NCI-H524 (cell line): ENCODE results near the gene BACE1-AS.
"Not testable (repeated sequence)": the region's sequence is repeated elsewhere in the genome, so short reads cannot be mapped to it uniquely, and the experiment has no call there.

Source experiments
- DNase-seq, 2 experiments: peaks; one replicate each; lab custom pipeline; 2025; lab: John Stamatoyannopoulos, UW

The BACE1-AS gene

DNA sequence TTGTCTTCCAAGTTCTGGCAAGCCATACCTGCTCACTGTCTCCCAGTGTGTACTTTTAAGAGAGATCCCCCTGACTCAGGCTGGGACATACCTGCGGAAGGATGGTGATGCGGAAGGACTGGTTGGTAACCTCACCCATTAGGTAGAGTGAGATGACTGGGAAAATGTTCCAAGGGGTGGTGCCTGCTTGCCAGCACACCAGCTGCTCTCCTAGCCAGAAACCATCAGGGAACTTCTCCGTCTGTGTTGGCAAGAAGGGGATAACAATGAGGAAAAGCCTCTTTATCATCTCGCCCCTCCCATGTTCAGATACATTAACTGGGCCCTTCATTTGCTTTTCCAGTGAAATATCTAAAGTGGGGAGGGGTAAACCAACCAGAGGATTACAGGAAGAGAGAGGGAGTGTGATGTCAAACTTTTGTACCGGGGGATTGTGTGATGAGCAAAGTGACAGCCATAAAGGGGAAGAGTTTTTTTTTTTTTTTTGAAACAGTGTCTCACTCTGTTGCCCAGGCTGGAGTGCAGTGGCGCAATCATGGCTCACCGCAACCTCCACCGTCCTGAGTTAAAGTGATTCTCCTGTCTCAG is at the start of gene BACE1-AS:
Gene BACE1-AS, plus strand, starts transcription at position 538 of the 588 bp plus-strand sequence.
- no peak for DNase-seq

DNA sequence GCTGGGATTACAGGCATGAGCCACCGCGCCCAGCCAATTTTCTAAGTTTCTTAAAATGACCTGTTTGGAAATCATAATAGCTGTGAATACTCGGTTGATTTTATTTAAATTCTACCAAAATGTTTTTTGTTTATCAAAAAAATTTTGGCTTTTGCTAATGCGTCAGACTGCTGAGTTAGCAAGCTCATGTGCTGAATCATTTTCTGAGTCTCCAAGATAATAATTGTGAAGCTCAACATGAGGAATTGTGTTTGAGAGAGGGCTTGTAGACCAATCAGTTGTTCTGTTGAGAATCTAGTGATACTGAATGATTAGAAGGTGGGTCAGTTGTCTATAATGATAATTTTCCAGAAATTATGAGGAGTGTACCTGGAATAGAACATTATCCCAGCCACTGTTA is 42.8 kb upstream of the BACE1-AS start:
- DNase-seq, result no peak

DNA sequence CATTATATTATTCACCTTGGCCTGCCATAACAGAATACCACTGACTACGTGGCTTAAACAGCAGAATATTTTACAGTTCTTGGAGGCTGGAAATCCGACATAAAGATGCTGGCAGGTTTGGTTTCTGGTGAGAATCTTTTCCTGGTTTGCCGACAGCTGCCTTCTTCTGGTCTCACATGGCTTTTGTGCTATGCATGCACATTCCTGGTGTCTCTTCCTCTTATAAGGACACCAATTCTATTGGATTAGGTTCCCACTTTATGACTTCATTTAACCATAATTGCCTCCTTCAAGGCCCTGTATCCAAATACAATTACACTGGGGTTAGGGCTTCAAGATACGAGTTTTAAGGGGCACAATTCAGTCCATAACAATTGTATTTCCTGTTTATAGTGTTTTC is 41.6 kb upstream of the BACE1-AS start:
- DNase-seq, result no peak

DNA sequence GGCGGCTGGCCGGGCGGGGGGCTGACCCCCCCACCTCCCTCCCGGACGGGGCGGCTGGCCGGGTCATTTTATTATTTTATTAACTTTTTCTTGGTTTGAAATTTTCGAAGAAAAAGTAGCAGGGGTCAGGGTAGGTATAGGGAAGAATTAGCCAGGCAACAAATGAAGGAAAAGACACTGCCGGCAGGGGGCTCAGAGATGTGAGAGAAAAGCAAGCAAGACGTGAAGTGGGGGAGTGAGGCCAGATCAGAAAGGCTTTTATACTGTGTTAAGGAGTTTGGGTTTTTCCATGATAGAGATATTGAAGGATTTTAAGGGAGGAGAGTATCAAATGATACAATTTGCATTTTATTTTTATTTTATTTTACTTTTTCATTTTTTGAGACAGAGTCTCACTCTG is 39.6 kb upstream of the BACE1-AS start:
- no peak for DNase-seq

DNA sequence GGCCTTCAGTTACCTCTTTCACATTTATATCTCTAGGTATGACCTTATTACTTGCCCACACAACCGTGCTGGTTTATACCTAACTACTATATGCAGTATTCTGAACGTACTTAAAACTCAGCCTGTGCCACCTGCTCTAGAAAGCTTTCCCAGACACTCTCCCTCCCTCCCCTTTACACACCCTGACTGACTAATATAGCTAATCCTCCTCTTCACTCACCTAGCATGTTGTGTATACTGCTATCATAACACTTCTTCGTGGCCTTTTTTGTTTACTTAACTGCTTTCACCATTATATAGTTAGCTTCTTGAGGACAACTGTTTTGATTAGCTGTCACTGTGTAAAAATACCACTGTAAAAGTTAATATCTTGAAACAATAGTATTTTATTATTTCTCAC is 35.2 kb upstream of the BACE1-AS start:
- DNase-seq, result peak; percentile 12 to 36

DNA sequence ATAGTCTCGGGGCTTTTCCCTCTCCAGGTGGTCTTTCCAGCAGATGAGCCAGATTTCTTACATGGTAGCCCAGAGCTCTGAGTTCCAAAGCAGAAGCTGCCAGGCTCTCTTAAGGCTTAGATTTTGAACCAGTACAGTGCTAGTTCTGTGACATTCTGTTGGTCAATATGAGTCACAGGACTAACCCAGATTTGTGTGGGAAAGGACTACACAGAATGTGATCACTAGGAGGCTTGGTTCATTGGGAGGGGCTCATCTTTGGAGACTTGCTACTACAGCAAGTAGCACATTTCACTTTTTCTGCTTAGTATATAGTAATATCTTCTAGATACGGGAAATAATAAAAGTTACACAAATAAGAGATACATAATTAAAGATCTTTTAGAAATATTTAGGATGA is 34.6 kb upstream of the BACE1-AS start:
- no peak for DNase-seq

DNA sequence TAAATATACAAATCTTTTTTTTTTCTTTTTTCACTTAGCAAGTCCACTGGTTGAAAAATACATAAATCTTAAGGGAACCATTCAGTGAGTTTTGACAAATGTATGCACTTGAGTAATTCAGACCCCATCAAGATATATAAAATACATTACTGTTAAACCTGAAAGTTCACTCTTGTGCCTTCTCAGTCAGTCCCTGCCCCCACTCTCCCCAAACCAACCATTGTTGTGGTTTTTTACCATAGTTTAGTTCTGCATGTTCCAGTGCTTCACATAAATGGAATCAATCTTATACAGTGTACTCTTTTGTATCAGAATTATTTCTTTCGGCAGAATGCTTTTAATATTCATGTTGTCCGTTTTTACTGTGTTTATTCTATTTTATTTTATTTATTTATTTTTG is 32.6 kb upstream of the BACE1-AS start:
- DNase-seq, result no peak

DNA sequence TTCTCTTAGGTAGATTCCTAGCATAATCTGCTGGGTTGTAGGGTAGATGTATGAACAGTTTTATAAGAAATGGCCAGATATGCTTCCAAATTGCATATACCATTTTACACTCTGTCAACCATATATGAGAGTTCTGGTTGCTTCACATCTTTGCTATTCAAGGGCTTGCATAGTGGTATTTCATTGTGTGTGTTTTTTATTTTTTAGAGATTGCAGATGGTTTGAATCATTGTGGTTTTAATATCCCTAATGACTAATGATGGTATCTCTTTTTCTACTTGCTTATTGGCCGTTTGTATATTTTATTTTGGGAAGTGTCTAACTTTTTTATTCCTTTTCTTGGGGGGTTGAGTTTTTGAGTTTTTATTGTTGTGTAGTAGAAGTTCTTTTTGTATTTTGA is 31.7 kb upstream of the BACE1-AS start:
- no peak for DNase-seq

DNA sequence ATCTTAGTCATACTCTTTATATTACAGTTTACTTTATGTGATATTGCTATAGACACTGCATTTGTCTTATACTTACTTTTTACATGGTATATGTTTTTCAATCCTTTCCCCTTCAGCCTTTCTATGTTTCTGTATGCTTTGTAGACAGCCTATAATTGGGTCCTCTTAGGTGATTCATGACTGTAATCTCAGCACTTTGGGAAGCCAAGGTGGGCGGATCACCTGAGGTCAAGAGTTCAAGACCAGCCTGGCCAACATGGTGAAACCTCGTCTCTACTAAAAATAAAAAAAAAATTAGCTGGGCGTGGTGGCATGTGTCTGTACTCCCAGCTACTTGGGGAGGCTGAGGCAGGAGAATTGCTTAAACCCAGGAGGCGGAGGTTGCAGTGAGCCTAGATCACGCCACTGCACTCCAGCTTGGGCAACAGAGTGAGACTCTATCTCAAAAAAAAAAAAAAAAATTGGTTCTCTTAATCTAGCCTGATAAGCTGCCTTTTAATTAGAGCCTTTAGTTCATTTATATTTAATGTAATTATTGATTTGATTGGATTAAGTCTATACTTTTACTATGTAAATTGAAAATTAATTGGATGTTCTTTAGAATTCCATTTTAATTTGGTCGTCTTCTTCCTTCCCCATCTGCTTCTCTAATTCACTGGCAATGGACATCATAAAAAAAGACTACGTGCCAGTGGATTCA is 26.4 kb upstream of the BACE1-AS start:
- not testable (repeated sequence) for DNase-seq

DNA sequence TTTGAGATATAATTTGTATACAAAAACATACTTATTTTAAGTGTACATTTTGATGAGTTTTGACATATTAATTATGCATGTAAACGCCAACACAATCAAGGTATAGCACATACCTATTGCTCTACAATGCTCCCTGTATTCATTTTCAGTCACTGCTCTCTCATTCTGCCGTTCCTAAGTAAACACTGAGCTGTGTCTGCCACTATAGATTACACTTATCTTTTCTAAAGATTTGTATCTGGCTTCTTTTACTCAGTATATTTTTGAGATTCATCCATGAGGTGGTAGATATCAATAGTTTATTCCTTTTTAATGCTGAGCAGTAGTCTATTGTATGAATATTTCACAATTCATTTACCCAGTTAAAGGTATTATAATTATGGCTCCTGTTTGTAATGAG is 25.4 kb upstream of the BACE1-AS start:
- DNase-seq, result no peak

DNA sequence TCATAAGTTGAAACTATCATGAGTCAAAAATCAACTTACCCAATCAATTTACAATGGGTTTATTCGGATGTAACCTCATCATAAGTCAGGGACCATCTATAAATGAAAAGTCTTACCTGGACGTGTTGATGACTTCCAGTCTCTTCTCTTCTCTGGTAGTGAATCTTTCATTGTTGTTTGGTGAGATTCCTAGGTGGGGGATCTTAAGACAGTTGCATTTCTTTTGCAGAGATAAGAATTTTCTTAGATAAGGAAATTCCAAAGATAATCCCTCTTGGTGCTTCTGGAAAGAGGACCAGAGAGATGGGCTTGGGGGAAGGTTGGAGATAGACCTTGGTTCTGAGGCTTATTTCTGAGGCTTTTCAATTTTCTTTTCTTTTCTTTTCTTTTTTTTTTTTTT is 21.3 kb upstream of the BACE1-AS start:
- no peak for DNase-seq

DNA sequence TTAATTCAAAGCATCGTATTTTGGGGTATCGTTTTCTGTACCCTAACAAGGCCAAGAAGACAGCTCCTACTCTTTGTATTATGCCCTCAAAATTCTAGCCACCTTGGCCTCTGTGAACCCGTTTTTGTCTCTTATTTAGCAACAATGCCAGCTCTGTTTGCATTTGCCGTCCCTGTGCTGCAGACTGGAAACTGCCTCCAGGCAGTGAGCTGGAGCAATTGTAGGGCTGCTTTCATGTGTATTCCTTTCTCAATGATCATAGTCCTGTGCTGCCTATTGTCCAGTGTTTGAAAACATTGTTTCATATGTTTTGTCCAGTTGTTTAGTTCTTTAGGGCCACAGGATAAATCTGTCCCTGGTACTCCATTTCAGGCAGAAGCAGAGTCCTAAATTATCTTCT is 19.9 kb upstream of the BACE1-AS start:
- DNase-seq, result no peak

DNA sequence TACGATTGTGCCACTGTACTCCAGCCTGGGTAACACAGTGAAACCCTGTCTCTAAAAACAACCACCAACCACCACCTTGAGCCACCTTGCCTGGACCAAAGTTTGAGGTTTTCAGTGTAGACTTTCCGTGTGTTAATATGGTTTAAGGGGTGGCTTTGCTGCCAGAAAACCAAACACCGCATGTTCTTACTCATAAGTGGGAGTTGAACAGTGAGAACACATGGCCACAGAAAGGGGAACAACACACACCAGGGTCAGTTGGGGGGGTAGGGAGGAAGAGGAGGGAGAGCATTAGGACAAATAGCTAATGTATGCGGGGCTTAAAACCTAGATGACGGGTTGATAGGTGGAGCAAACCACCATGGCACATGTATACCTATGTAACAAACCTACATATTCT is 19.0 kb upstream of the BACE1-AS start:
- not testable (repeated sequence) for DNase-seq

DNA sequence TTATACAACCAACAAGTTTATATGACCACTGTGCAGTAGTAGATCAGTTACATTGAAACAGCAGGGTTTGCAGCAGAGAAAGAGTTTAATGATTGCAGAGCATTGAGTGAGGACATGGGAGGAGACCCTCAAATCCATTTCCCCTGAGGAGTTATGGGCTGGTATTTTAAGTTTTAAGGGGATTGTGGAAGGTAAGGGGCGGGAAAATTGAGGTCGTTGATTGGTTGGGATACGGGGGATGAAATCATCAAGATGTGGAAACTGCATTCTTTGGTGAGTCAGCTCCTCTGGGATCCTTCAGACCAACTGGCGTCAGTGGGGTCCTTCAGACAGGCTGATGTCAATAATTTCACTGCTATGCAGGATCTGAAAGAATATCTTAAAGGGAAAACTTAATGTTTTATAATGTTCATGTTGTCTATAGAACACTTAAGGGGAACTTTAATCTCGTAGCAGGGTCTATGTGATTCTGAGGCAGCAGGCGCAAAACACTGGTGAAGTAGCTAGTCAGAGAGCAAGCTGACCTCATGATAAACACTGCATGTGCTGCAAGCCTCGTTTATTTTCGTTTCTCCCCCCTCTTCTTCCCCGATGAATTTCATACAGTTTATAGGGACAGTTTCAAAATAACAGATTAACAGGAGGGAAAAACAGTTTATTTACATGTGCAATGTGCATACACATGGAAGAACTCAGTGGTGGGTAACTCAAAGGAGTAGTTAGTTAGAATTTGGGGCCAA is 17.4 kb upstream of the BACE1-AS start:
- no peak for DNase-seq

DNA sequence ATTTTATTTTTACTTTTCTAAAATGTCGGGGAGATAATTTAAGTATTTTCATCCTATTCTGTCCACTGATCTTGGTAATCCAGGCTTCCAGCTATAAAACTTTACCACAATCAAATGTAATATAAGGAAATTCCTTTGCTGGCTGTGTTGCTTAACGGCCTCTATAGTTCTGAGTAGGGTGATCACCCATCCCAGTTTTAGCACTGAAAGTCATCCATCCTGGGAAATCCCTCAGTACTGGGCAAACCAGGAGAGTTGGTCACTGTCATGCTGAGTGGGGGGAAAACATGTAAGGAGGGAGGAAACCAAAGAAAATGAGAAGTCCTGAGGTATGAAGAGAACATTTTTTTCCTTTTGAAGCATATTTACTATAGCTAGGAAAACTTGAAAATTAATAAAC is 12.8 kb upstream of the BACE1-AS start:
- no peak for DNase-seq

DNA sequence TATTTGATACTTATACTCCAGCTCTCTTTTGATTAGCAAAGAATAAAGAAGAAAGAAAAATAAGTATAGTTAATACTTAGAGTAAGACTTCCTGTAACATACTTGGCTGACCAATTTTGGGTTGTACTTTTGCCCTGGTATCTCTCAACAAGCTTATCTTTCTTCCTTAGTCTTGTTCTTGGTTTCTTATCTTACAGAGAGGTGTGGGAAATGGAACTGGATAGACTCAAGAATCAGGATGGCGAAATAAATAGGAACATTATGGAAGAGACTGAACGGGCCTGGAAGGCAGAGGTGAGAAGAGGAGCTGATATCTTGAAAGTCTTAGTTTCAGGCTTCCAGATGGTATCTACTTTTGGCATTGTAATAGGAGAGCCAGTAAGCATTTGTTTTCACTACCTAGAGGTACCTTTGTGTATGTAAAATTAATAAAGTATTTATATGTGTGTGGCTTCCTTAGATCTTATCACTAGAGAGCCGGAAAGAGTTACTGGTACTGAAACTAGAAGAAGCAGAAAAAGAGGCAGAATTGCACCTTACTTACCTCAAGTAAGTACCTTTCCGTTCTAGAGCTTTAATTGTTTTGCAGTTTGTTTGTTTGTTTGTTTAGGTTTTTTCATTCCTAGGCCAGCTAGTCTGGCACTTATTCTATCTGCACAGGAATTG is 11.3 kb upstream of the BACE1-AS start:
- DNase-seq, result no peak

DNA sequence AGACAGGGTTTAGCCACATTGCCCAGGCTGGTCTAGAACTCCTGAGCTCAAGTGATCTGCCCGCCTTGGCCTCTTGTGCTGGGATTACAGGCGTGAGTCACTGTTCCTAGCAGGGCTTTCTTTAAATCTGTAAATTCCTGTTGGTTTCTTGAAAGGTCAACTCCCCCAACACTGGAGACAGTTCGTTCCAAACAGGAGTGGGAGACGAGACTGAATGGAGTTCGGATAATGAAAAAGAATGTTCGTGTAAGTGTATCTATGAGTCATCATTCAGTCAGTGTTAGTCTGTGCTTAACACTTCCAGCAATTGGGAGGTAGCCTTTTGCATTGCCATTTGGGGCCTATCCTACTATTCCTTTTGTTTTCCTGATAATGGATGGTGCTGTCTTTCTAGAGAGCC is 10.0 kb upstream of the BACE1-AS start:
- DNase-seq, result no peak

DNA sequence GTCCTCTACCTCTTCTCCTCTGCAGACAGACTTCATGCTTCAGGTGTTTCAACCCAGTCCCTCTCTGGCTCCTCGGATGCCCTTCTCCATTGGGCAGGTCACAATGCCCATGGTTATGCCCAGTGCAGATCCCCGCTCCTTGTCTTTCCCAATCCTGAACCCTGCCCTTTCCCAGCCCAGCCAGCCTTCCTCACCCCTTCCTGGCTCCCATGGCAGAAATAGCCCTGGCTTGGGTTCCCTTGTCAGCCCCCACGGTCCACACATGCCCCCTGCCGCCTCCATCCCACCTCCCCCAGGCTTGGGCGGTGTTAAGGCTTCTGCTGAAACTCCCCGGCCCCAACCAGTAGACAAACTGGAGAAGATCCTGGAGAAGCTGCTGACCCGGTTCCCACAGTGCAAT is 9.3 kb upstream of the BACE1-AS start:
- no peak for DNase-seq

DNA sequence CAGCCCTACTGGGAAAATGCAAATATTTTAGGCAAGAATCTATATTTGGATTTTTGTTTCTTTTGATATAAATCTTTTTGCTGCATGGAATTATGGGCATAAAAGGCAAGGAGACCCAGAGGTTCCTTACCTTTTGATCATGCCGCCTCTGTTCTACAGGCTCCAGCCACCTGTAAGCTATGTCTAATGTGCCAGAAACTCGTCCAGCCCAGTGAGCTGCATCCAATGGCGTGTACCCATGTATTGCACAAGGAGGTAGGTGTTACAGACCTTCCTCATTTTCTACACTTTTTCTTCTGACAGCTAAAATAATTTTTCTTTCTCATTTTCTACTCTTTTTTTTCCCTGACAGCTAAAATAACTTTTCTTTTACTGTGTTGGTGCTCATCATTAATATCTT is 8.2 kb upstream of the BACE1-AS start:
- DNase-seq, result no peak

DNA sequence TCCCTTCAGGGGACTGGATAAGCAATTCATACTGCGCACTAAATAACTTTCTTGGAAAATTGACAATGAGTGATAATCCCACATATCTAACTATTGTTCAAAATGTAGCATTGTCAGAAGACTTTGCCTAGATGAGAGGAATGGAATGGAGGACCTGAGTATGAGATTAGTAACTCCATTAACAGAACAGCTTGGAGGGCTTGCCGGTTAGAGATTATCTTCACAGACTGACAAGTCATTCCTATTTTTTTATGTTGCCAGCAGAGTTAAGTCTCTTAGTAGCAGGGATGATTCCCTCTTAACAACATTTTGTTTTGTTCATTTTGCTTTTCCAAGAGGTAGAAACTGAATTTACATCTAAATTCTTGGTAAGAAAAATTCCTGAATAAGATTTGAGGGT is 7.1 kb upstream of the BACE1-AS start:
- DNase-seq, result peak in 1 of 2 experiments; percentile 23

DNA sequence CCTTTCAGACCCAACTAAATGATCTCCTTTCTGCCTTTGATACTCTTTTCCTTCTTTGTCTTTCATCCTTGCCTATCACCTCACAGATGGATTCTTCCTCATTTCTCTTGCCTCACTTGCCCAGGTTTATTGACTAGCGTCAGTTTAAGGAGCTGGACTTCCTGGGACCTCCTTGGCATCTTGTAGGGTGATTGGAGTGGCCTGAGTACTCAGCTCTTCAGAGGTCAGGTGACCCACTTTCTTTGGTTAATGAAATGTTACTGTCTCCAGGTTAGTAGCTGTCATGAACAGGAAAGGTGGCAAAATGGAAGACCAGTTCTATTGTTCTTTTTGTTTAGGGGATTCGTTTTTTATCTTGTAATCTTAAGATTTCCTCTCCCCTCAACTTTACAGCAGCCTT is 4.6 kb upstream of the BACE1-AS start:
- no peak for DNase-seq

DNA sequence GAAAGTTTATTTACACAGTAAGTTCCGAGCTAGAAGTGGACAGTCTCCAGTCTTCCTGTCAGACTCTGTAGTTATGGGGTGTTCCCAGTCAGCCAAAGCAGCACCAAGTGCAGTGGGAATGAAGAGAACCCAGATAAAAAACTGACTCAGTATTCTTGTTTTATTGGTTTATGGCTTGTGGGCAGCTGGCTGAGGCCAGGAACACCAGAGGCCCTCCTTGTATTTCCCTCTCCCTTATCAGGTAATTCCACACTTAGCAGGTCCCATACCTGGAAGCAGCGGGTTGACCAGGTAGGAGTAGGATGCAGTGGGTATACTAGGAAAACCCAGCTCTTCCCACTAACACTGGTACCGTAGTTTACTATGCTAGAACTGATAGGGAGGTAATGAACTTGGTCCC is 3.5 kb upstream of the BACE1-AS start:
- no peak for DNase-seq

DNA sequence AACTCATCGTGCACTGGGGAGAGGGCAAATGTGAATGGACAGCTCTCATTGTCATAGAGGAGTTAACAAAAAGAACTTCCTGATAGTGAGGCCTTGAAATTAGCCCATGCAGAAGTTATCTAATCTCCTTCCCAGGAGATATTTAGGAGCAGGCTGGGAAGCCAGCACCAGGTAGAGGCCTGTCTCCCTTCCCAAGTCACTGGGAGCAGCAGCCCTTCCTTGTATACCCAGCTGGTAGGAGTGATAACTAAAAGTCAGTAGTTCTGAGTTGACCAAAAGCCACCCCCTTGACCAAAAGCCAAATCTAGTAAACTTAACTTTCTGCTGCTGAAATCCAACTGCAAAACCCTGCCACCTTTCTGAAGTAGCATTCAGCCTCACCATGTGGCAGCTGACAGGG is 1.4 kb upstream of the BACE1-AS start:
- DNase-seq, result no peak
